C4-2B (cell line): ENCODE data around the gene TIAM2.

ENCODE experiments used
- CTCF ChIP-seq: fragments of 450-650 bp; conservative IDR thresholded peaks from 2 replicates; pipeline ENCODE4 v1.5.1; 2017; ENCODE audit warnings: mild to moderate bottlenecking
- ZFX ChIP-seq: fragments of 450-650 bp; IDR thresholded peaks from 2 replicates; pipeline ENCODE4 v1.6.1; 2017

GRCh38 chr6:155116571-155116910 lies 121.4 kb downstream of the TIAM2 start:
- TF ChIP-seq CTCF (no peak), ZFX (no peak)
